GM23338 (cell line): Measurements from ENCODE around the gene ARF1.

ENCODE experiments used
- EZH2 ChIP-seq: fragments of 200-600 bp; sonication (generic); IDR thresholded peaks from one replicate; pipeline ENCODE4 v1.8.0; 2017; ENCODE audit warnings: antibody characterized with exemption, mild to moderate bottlenecking, low read depth; ENCODE audit not compliant: unreplicated experiment
- EZH2phosphoT487 ChIP-seq: fragments of 200-600 bp; sonication (generic); IDR thresholded peaks from one replicate; pipeline ENCODE4 v1.8.1; 2018; ENCODE audit warnings: antibody characterized with exemption; ENCODE audit not compliant: unreplicated experiment
- TF ChIP-seq, protein P1 (sequence below), 2 experiments: fragments of 200-600 bp in 1 of 2; sonication (generic) in 1 of 2; conservative IDR thresholded peaks; 2 replicates each; pipeline versions ENCODE4 v1.5.1 to v1.6.1; 2016 to 2017; ENCODE audit warnings: antibody characterized with exemption in 2 of 2, low read depth in 2 of 2, mild to moderate bottlenecking in 2 of 2, moderate library complexity in 1 of 2

GRCh38 chr1:228035844-228036243 lies 46.7 kb upstream of the ARF1 start:
- TF ChIP-seq EZH2 (no peak), EZH2phosphoT487 (no peak)
- TF ChIP-seq, protein P1, sequence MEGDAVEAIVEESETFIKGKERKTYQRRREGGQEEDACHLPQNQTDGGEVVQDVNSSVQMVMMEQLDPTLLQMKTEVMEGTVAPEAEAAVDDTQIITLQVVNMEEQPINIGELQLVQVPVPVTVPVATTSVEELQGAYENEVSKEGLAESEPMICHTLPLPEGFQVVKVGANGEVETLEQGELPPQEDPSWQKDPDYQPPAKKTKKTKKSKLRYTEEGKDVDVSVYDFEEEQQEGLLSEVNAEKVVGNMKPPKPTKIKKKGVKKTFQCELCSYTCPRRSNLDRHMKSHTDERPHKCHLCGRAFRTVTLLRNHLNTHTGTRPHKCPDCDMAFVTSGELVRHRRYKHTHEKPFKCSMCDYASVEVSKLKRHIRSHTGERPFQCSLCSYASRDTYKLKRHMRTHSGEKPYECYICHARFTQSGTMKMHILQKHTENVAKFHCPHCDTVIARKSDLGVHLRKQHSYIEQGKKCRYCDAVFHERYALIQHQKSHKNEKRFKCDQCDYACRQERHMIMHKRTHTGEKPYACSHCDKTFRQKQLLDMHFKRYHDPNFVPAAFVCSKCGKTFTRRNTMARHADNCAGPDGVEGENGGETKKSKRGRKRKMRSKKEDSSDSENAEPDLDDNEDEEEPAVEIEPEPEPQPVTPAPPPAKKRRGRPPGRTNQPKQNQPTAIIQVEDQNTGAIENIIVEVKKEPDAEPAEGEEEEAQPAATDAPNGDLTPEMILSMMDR (conservative IDR thresholded peaks at IDR 0.05; ENCODE audit: low read depth in 2 of 2) = no peak
